ENCODE measurements around the gene RNF146.

- TF ChIP-seq GATA3 (IDR thresholded peaks at IDR 0.05; ENCODE audit: low read depth, low read length): no peak
- no peak for TF ChIP-seq GATA2 (IDR thresholded peaks at IDR 0.05; ENCODE audit: low read depth, low read length)
Measured at GRCh38 chr6:127319686-127320085, 53.0 kb downstream of the RNF146 start.

Measured in SH-SY5Y (cell line).